Measurements from ENCODE around the gene CELA2A.

Gene CELA2A

DNA sequence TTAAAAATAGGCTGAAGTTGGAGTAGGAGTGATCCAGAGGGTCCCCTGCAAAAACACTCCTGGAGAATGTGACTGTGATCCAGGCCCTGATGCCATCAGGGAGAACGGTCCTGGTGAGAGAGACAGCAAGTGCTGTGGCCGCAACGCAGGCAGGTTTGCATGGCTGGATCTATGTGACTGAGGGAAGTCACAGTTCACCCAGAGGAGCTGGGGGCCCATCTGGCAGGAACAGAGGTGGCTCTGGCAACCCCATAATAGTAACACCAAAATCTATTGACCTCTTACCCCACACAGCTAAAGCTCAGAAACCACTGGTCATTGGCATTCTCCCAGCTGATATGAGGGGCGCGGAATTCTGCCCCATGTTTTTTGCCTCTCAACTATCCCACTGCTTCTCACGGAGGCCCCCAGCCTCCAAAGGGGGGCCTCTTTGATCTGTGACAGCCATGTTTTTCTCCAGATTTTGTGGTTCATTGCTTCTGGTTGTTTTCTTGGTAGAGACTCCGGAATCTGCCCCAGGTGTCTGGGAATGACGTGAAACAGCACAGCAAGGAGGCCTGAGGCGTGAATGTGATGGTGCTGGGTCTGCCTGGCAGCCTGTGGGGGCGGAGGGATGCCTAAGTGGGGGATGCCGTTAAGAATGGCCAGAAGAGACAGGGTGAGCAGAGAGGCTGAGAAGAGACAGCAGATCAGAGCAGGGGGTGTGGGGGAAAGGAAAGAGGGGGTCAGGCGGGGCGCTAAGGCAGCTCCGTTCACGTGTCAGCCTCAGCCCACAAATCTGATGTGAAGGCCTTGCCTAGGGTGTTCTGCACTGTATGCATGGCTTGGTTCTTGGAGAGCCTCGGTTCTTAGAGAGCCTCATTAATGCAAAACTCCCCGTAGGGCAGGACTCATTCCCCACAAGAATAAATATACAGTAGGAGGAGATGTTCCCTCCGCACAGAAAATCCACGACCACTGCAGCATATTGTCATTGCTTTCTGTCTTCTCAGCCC lies 43.9 kb downstream of the CELA2A start:
- TF ChIP-seq, protein P1, sequence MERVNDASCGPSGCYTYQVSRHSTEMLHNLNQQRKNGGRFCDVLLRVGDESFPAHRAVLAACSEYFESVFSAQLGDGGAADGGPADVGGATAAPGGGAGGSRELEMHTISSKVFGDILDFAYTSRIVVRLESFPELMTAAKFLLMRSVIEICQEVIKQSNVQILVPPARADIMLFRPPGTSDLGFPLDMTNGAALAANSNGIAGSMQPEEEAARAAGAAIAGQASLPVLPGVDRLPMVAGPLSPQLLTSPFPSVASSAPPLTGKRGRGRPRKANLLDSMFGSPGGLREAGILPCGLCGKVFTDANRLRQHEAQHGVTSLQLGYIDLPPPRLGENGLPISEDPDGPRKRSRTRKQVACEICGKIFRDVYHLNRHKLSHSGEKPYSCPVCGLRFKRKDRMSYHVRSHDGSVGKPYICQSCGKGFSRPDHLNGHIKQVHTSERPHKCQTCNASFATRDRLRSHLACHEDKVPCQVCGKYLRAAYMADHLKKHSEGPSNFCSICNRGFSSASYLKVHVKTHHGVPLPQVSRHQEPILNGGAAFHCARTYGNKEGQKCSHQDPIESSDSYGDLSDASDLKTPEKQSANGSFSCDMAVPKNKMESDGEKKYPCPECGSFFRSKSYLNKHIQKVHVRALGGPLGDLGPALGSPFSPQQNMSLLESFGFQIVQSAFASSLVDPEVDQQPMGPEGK (CRISPR knock-in tag; IDR thresholded peaks at IDR 0.05; ENCODE audit: borderline replicate concordance): no peak
- TF ChIP-seq ZC3H10 (CRISPR knock-in tag; IDR thresholded peaks at IDR 0.05): no peak
- ATAC-seq: no peak

- peak; percentile 91 for ATAC-seq
- no peak for TF ChIP-seq ZFP3 (CRISPR knock-in tag; IDR thresholded peaks at IDR 0.05)
- TF ChIP-seq TOX (CRISPR knock-in tag; IDR thresholded peaks at IDR 0.05; ENCODE audit: borderline replicate concordance): no peak
Measured at GRCh38 chr1:15501208-15502032, 44.9 kb downstream of the CELA2A start.

DNA sequence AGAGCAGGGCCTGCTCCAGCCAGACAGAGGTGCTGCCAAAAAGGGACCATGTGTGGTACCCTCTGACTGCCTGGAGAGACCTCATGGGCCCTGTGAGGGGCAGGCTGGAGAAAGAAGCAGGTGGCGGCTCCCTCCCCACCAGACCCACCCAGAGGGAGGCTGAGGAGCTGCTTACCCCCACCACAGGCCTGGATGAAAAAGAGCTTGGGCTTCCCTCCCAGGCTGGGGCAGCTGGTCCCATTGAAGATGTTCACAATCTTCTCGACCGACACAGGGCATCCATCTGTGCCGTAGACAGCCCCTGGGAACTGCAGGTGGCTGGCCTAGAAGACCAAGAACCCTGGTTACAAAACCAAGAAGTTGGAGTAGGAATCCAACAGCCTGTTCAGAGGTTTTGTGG lies 47.9 kb downstream of the CELA2A start:
- TF ChIP-seq ARNTL (CRISPR knock-in tag; IDR thresholded peaks at IDR 0.05; ENCODE audit: borderline replicate concordance, low read depth): no peak
- no peak for TF ChIP-seq GLIS3 (CRISPR knock-in tag; IDR thresholded peaks at IDR 0.05)
- no peak for TF ChIP-seq ZFP30 (CRISPR knock-in tag; IDR thresholded peaks at IDR 0.05)
- TF ChIP-seq CREB5 (CRISPR knock-in tag; IDR thresholded peaks at IDR 0.05; ENCODE audit: low read depth): no peak

DNA sequence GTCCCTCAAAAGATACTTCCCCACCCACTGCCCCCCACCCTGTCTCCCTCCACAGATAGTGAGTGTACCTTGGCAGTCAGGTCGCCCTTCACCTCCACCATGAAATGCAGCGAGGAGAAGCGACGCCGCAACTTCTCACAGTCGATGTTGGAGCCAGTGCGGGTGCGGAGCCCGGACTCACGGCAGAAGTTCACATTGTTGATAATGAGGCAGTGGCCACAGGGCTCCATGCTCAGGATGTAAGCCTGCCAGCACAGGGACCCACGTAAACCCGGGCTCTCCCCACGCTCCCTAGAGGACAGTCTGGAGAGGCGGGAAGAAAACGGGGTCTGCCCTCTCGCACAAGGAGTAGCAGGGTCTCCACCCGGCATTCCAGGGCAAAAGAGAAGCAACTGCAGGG lies 50.3 kb downstream of the CELA2A start:
- ATAC-seq: no peak
- TF ChIP-seq ZFP3 (CRISPR knock-in tag; IDR thresholded peaks at IDR 0.05) (no peak), ESRRG (CRISPR knock-in tag; IDR thresholded peaks at IDR 0.05) (no peak), RARB (CRISPR knock-in tag; IDR thresholded peaks at IDR 0.05) (no peak), ZNF8 (CRISPR knock-in tag; IDR thresholded peaks at IDR 0.05) (no peak), ZNF70 (CRISPR knock-in tag; IDR thresholded peaks at IDR 0.05) (no peak)
- TF ChIP-seq, protein P2, sequence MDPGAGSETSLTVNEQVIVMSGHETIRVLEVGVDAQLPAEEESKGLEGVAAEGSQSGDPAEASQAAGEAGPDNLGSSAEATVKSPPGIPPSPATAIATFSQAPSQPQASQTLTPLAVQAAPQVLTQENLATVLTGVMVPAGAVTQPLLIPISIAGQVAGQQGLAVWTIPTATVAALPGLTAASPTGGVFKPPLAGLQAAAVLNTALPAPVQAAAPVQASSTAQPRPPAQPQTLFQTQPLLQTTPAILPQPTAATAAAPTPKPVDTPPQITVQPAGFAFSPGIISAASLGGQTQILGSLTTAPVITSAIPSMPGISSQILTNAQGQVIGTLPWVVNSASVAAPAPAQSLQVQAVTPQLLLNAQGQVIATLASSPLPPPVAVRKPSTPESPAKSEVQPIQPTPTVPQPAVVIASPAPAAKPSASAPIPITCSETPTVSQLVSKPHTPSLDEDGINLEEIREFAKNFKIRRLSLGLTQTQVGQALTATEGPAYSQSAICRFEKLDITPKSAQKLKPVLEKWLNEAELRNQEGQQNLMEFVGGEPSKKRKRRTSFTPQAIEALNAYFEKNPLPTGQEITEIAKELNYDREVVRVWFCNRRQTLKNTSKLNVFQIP (CRISPR knock-in tag; IDR thresholded peaks at IDR 0.05; ENCODE audit: borderline replicate concordance, low read depth): no peak

More for the DNA sequence above, 47.9 kb downstream of the CELA2A start:
- no peak for ATAC-seq

- no peak for ATAC-seq
Measured at GRCh38 chr1:15507278-15507677, 50.7 kb downstream of the CELA2A start.

GRCh38 chr1:15508700-15509487 lies 52.4 kb downstream of the CELA2A start:
- no peak for TF ChIP-seq TOX (CRISPR knock-in tag; IDR thresholded peaks at IDR 0.05; ENCODE audit: borderline replicate concordance)
- no peak for TF ChIP-seq ZNF8 (CRISPR knock-in tag; IDR thresholded peaks at IDR 0.05)
- ATAC-seq: no peak

More at GRCh38 chr1:15507278-15507677, 50.7 kb downstream of the CELA2A start:
- TF ChIP-seq ZNF70 (CRISPR knock-in tag; IDR thresholded peaks at IDR 0.05) (no peak), ISL1 (CRISPR knock-in tag; IDR thresholded peaks at IDR 0.05) (no peak), PPARA (CRISPR knock-in tag; IDR thresholded peaks at IDR 0.05; ENCODE audit: borderline replicate concordance) (no peak), ZFP30 (CRISPR knock-in tag; IDR thresholded peaks at IDR 0.05) (no peak)
